ENCODE results near the gene ACTMAP. TPM values are rescaled to one million over a fixed set of nuclear protein-coding genes. Genes with fewer than 3 reads are reported as not detected.

The ACTMAP gene
- total and polyA plus RNA-seq, 5 donors from 2014 or later, result 2.1 to 5.5 (median 3.1) TPM

DNA sequence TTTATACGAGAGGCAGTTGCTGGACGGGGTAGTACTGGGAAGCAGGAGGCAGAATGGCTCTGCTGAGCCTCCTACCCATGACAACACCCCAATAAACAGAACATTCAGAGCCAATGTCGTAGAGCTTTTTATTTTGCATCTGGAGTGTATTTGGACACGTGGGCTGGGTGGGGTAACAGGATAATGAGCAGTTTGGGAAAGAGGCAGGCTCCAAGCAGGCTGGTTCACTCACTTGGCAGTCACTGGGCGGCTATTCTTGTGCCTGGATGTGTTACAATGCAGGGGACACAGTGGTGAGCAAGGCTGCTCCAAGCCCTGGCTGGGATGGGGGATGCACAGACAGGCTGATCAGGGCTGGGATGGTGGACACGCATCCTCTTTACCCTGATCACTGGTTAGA, 9.5 kb downstream of the ACTMAP start:
- no peaks in the 10 kb centered on the region for H3K27me3 Mint-ChIP-seq
- Histone ChIP-seq H3K27me3 (ENCODE audit: control insufficient read depth, insufficient read depth, low read length) (no peaks in the 10 kb centered on the region), H3K9me3 (ENCODE audit: control insufficient read depth in 2 of 2, low read length in 2 of 2) (no peaks in the 10 kb centered on the region), H3K4me3 (ENCODE audit: low read depth, low read length) (no peak overlapping the region), H3K4me1 (ENCODE audit: control insufficient read depth, insufficient read depth, low read length, poor library complexity, severe bottlenecking) (no peaks in the 10 kb centered on the region), H3K27ac (ENCODE audit: insufficient read depth, low read length, poor library complexity, severe bottlenecking) (no peak overlapping the region), H3K36me3 (ENCODE audit: control insufficient read depth, insufficient read depth, low read length) (peaks cover 14% of the 10 kb centered on the region)
- ATAC-seq (ENCODE audit: low read depth in 2 of 2) (no peak), DNase-seq (no peak)
- H3K36me3 Mint-ChIP-seq, result peaks cover 8% of the 10 kb centered on the region
- no peaks in the 10 kb centered on the region for H3K9me3 Mint-ChIP-seq
- no peaks in the 10 kb centered on the region for H3K4me1 Mint-ChIP-seq
- no peak overlapping the region for H3K27ac Mint-ChIP-seq
- H3K4me3 Mint-ChIP-seq, result no peak overlapping the region

DNA sequence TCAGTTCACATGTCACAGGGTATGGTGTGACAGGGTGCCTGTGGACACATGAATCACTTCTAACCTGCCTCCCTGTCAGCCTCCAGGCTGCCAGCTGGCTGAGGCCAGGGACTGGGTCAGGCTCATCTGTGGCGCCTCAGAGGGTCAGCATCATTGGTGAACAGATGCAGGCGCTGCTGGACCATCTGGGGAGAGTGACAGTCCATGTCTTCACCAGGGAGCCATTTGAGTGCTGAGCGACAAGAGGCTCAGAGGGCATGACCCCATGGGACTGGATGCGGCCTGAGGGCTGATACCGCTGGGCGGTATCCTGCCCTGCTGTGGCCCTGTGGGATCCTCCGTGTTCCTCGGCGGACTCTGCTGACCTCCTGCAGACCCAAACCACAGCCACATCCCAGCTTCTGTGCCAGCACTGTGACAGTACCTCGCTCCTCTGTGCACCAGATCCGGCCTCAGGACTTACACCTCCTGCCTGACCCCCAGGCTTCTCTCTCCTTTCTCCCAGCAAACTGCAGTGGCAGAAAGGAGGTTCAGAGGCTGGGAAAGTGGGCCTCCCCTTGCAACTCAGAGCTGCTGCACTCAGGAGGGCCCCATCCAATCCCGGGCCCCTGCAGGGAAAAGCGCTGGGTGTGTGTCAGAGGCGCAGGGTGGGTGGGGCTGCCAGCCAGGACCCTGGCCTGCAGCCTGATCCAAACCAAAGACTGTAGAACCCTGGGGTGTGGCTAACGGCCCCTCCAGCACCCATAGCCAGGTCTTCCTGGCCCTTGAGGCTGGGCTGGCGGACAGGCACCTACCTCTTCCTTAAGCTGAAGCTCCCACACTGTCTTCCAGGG, 10.2 kb downstream of the ACTMAP start:
- DNase-seq (no peak), ATAC-seq (ENCODE audit: low read depth in 2 of 2) (no peak)
- H3K36me3 Mint-ChIP-seq, result peaks cover 15% of the 10 kb centered on the region
- H3K4me3 Mint-ChIP-seq, result no peak overlapping the region
- Histone ChIP-seq H3K4me1 (ENCODE audit: control insufficient read depth, insufficient read depth, low read length, poor library complexity, severe bottlenecking) (no peaks in the 10 kb centered on the region), H3K36me3 (ENCODE audit: control insufficient read depth, insufficient read depth, low read length) (peaks cover 21% of the 10 kb centered on the region), H3K27ac (ENCODE audit: insufficient read depth, low read length, poor library complexity, severe bottlenecking) (no peak overlapping the region), H3K27me3 (ENCODE audit: control insufficient read depth, insufficient read depth, low read length) (no peaks in the 10 kb centered on the region), H3K9me3 (ENCODE audit: control insufficient read depth in 2 of 2, low read length in 2 of 2) (no peaks in the 10 kb centered on the region), H3K4me3 (ENCODE audit: low read depth, low read length) (no peak overlapping the region)
- no peaks in the 10 kb centered on the region for H3K9me3 Mint-ChIP-seq
- no peaks in the 10 kb centered on the region for H3K4me1 Mint-ChIP-seq
- H3K27me3 Mint-ChIP-seq, result no peaks in the 10 kb centered on the region
- H3K27ac Mint-ChIP-seq, result no peak overlapping the region

DNA sequence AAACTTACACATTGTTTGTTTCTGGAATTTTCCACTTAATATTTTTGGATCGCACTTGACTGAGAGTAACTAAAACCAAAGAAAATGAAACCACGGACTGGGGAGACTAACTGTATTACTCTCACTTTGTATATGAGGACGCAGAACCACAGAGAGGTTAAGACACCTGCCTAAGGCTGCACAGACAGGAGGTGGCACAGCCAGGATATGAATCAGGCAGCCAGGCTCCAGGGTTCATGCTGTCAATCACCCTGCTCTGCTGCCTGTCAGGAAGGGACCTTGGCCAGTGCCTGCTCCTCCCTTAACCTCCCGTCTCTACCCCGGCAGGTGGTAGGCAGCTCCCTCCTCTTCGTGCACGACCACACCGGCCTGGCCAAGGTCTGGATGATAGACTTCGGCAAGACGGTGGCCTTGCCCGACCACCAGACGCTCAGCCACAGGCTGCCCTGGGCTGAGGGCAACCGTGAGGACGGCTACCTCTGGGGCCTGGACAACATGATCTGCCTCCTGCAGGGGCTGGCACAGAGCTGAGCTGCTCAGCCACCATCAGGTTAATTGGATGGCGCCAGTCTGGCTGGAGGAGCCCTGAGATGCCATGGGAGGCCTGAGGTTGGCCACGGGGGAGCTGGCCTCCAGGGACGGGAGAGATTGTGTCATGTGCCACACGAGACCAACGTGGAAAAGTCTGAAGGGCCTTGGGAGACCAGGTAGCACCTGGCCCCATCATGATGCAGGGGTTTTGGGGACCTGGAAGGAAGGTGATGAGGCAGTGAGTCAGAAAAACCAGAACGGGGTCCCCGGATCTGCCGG, 11.0 kb downstream of the ACTMAP start:
- Histone ChIP-seq H3K27ac (ENCODE audit: insufficient read depth, low read length, poor library complexity, severe bottlenecking) (no peak overlapping the region), H3K4me3 (ENCODE audit: low read depth, low read length) (no peak overlapping the region), H3K4me1 (ENCODE audit: control insufficient read depth, insufficient read depth, low read length, poor library complexity, severe bottlenecking) (no peaks in the 10 kb centered on the region), H3K36me3 (ENCODE audit: control insufficient read depth, insufficient read depth, low read length) (peaks cover 26% of the 10 kb centered on the region), H3K27me3 (ENCODE audit: control insufficient read depth, insufficient read depth, low read length) (no peaks in the 10 kb centered on the region), H3K9me3 (ENCODE audit: control insufficient read depth in 2 of 2, low read length in 2 of 2) (no peaks in the 10 kb centered on the region)
- no peaks in the 10 kb centered on the region for H3K27me3 Mint-ChIP-seq
- ATAC-seq (ENCODE audit: low read depth in 2 of 2) (no peak), DNase-seq (no peak)
- no peak overlapping the region for H3K4me3 Mint-ChIP-seq
- H3K36me3 Mint-ChIP-seq, result peaks cover 18% of the 10 kb centered on the region
- H3K4me1 Mint-ChIP-seq, result no peaks in the 10 kb centered on the region
- H3K27ac Mint-ChIP-seq, result peak overlapping the region in 1 of 3 donors; percentile 31
- H3K9me3 Mint-ChIP-seq, result no peaks in the 10 kb centered on the region

DNA sequence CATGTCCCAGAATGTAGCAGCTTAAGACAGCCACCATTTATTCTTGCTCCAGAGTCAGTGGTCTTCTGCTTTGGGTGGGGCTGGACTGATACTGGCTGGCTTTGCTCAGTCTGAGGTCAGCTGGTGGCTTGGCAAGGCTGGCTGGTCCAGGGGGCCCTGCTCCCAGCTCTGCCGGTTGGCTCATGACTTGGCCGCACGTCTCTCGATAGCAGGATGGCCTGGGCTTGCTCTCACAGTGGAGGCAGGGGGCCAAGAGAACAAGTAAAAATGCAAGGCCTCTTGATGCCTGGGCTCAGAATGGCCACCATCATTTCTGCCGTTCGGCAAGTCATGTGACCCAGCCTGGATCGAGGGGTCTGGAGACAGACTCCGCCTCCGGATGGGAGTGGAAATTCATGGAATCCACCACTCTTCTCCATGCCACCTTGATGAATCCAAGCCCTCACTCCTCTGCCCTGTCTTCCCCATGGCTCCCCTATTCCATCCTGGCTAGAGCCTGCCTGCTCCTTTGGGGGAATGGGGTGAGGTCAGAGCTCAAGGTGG, 13.1 kb downstream of the ACTMAP start:
- no peak overlapping the region for H3K27ac Mint-ChIP-seq
- no peak overlapping the region for H3K4me3 Mint-ChIP-seq
- ATAC-seq (ENCODE audit: low read depth in 2 of 2) (no peak), DNase-seq (no peak)
- H3K27me3 Mint-ChIP-seq, result no peaks in the 10 kb centered on the region
- Histone ChIP-seq H3K36me3 (ENCODE audit: control insufficient read depth, insufficient read depth, low read length) (peaks cover 44% of the 10 kb centered on the region), H3K27me3 (ENCODE audit: control insufficient read depth, insufficient read depth, low read length) (no peaks in the 10 kb centered on the region), H3K9me3 (ENCODE audit: control insufficient read depth in 2 of 2, low read length in 2 of 2) (no peaks in the 10 kb centered on the region), H3K4me3 (ENCODE audit: low read depth, low read length) (no peak overlapping the region), H3K4me1 (ENCODE audit: control insufficient read depth, insufficient read depth, low read length, poor library complexity, severe bottlenecking) (no peaks in the 10 kb centered on the region), H3K27ac (ENCODE audit: insufficient read depth, low read length, poor library complexity, severe bottlenecking) (no peak overlapping the region)
- H3K4me1 Mint-ChIP-seq, result no peaks in the 10 kb centered on the region
- H3K36me3 Mint-ChIP-seq, result peaks cover 36% of the 10 kb centered on the region
- no peaks in the 10 kb centered on the region for H3K9me3 Mint-ChIP-seq

DNA sequence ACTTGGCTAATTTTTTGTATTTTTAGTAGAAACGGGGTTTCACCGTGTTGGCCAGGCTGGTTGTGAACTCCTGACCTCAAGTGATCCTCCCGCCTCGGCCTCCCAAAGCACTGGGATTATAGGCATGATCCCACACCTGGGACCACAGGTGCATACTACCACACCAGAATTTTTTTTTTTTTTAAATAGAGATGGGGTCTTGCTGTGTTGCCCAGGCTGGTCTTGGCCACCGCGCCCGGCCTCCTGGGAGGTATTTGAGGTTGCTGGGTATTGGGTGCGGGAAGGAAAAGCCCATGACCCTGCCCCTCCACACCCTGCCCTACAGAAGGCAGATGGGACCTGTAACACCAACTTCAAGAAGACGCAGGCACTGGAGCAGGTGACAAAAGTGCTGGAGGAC, 13.6 kb downstream of the ACTMAP start:
- ATAC-seq (ENCODE audit: low read depth in 2 of 2) (no peak), DNase-seq (no peak)
- Mint-ChIP-seq H3K9me3 (no peaks in the 10 kb centered on the region), H3K27ac (no peak overlapping the region), H3K36me3 (peaks cover 36% of the 10 kb centered on the region), H3K27me3 (no peaks in the 10 kb centered on the region), H3K4me3 (no peak overlapping the region), H3K4me1 (no peaks in the 10 kb centered on the region)
- Histone ChIP-seq H3K27ac (ENCODE audit: insufficient read depth, low read length, poor library complexity, severe bottlenecking) (no peak overlapping the region), H3K4me3 (ENCODE audit: low read depth, low read length) (no peak overlapping the region), H3K27me3 (ENCODE audit: control insufficient read depth, insufficient read depth, low read length) (no peaks in the 10 kb centered on the region), H3K4me1 (ENCODE audit: control insufficient read depth, insufficient read depth, low read length, poor library complexity, severe bottlenecking) (no peaks in the 10 kb centered on the region), H3K9me3 (ENCODE audit: control insufficient read depth in 2 of 2, low read length in 2 of 2) (no peaks in the 10 kb centered on the region), H3K36me3 (ENCODE audit: control insufficient read depth, insufficient read depth, low read length) (peaks cover 48% of the 10 kb centered on the region)

DNA sequence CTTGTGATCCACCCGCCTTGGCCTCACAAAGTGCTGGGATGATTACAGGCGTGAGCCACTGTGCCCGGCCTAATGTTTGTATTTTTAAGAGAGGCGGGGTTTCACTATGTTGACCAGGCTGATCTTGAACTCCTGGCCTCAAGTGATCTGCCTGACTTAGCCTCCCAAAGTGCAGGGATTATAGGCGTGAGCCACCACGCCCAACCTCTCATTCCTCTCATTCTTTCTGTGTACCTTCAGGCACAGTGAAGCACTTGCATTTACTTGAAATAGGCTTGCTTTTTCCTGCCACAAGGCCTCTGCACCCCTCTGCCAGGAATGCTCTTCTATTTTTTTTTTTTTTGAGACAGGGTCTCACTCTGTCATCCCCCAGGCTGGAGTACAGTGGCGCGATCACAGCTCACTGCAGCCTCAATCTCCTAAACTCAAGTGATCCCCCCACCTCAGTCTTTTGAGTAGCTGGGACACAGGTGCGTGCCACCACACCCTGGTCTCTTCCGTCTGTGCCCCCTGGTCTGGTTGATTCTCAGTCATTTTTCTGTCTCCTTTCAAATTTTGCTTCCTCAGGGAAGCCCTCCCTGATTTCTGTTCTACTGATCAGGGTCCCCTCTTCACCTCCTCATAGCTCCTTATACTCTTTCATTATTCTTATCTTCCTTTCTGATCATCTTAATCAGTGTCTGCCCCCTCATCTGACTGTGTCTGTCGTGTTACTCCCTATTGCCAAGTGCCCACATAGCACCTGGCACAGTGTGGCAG, 15.1 kb downstream of the ACTMAP start:
- H3K36me3 ChIP-seq (ENCODE audit: control insufficient read depth, insufficient read depth, low read length), result peaks cover 59% of the 10 kb centered on the region
- Mint-ChIP-seq H3K27me3 (no peaks in the 10 kb centered on the region), H3K4me1 (no peaks in the 10 kb centered on the region), H3K27ac (peak overlapping the region in 1 of 3 donors; percentile 52), H3K36me3 (peaks cover 46% of the 10 kb centered on the region), H3K9me3 (no peaks in the 10 kb centered on the region), H3K4me3 (no peak overlapping the region)
- no peaks in the 10 kb centered on the region for H3K9me3 ChIP-seq (ENCODE audit: control insufficient read depth in 2 of 2, low read length in 2 of 2)
- ATAC-seq (ENCODE audit: low read depth in 2 of 2), result no peak
- no peaks in the 10 kb centered on the region for H3K4me1 ChIP-seq (ENCODE audit: control insufficient read depth, insufficient read depth, low read length, poor library complexity, severe bottlenecking)
- H3K27ac ChIP-seq (ENCODE audit: insufficient read depth, low read length, poor library complexity, severe bottlenecking), result no peak overlapping the region
- H3K4me3 ChIP-seq (ENCODE audit: low read depth, low read length), result no peak overlapping the region
- H3K27me3 ChIP-seq (ENCODE audit: control insufficient read depth, insufficient read depth, low read length), result no peaks in the 10 kb centered on the region
- DNase-seq, result no peak

DNA sequence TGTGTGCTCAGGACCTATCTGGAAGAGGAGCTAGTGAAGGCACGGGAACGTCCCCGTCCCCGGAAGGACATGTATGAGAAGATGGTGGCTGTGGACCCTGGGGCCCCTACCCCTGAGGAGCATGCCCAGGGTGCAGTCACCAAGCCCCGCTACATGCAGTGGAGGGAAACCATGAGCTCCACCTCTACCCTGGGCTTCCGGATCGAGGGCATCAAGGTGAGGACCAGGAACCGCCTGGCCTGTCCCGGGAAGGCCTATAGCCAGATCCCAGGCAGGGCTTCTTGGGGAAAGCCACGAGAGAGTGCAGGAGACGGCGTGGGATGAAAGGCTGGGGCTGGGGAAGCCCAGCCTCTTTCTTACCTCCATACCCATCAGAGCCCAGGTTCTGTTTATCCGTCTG, 17.1 kb downstream of the ACTMAP start:
- Mint-ChIP-seq H3K4me3 (no peak overlapping the region), H3K36me3 (peaks cover 45% of the 10 kb centered on the region), H3K27me3 (no peaks in the 10 kb centered on the region), H3K9me3 (no peaks in the 10 kb centered on the region), H3K4me1 (no peaks in the 10 kb centered on the region), H3K27ac (no peak overlapping the region)
- Histone ChIP-seq H3K4me3 (ENCODE audit: low read depth, low read length) (no peak overlapping the region), H3K27me3 (ENCODE audit: control insufficient read depth, insufficient read depth, low read length) (no peaks in the 10 kb centered on the region), H3K27ac (ENCODE audit: insufficient read depth, low read length, poor library complexity, severe bottlenecking) (no peak overlapping the region), H3K36me3 (ENCODE audit: control insufficient read depth, insufficient read depth, low read length) (peaks cover 68% of the 10 kb centered on the region), H3K9me3 (ENCODE audit: control insufficient read depth in 2 of 2, low read length in 2 of 2) (no peaks in the 10 kb centered on the region), H3K4me1 (ENCODE audit: control insufficient read depth, insufficient read depth, low read length, poor library complexity, severe bottlenecking) (no peaks in the 10 kb centered on the region)
- ATAC-seq (ENCODE audit: low read depth in 2 of 2), result no peak
- no peak for DNase-seq
